Lower lobe of right lung (tissue), 2 donors: ENCODE results near the gene TRIML1. TPM values are rescaled to one million over a fixed set of nuclear protein-coding genes. Genes with fewer than 3 reads are reported as not detected.
"Not testable (repeated sequence)": the region's sequence is repeated elsewhere in the genome, so short reads cannot be mapped to it uniquely, and the experiment has no call there.

Experiments
- ATAC-seq, 2 donors: fragments of 200-7000 bp; cut with Tn5 transposase; one replicate each; pipeline ENCODE4 v1.9.1; 2020 to 2022; ENCODE audit warnings: mild to moderate bottlenecking in 2 of 2, moderate library complexity in 2 of 2
- DNase-seq: peaks from one replicate; pipeline ENCODE4 v3.0.0-alpha.2; 2020
- H3K27ac ChIP-seq: fragments of 200-600 bp; one replicate; pipeline ENCODE4 v1.8.0; 2022
- H3K27me3 ChIP-seq: fragments of 200-600 bp; one replicate; pipeline ENCODE4 v1.8.0; 2022; ENCODE audit warnings: low read depth
- H3K36me3 ChIP-seq: fragments of 200-600 bp; one replicate; pipeline ENCODE4 v1.8.0; 2022; ENCODE audit warnings: mild to moderate bottlenecking
- H3K4me1 ChIP-seq: fragments of 200-600 bp; one replicate; pipeline ENCODE4 v1.8.0; 2022
- H3K4me3 ChIP-seq: fragments of 200-600 bp; one replicate; pipeline ENCODE4 v1.8.0; 2022; ENCODE audit warnings: mild to moderate bottlenecking
- H3K9me3 ChIP-seq: fragments of 200-600 bp; one replicate; pipeline ENCODE4 v1.8.0; 2022
- CTCF ChIP-seq: fragments of 200-600 bp; IDR thresholded peaks from one replicate; pipeline ENCODE4 v1.8.0; 2022; ENCODE audit warnings: antibody characterized with exemption, mild to moderate bottlenecking
- intact Hi-C: fragments of 100-400 bp; cut with DNase I; formaldehyde crosslinking; loops from one replicate; pipeline ENCODE4 v1.11.0; 2022
- total RNA-seq: library from RNA; stranded (reverse); fragmentation: NEBNext Ultra II Directional; extraction: Animal tissue kit (Norgen Biotek cat#: 25700); gene quantifications from one replicate; pipeline ENCODE4 v1.2.1, GENCODE V29; 2021
- donor health status: DM: no; HTN: yes; CAD: no; lungs with severe emphysema.

Gene TRIML1
- total RNA-seq, 1 donor from 2014 or later, result not detected

- H3K27me3 ChIP-seq, result no peaks in the 10 kb centered on the region
- TF ChIP-seq CTCF, result no peak
- H3K9me3 ChIP-seq, result no peaks in the 10 kb centered on the region
- no peaks in the 10 kb centered on the region for H3K4me1 ChIP-seq
- DNase-seq (no peak), ATAC-seq (no peak)
- H3K27ac ChIP-seq, result no peak overlapping the region
- no peak overlapping the region for H3K4me3 ChIP-seq
- no peaks in the 10 kb centered on the region for H3K36me3 ChIP-seq
- intact Hi-C loops, result no loop called here
These were observed 15.6 kb downstream of the TRIML1 start for GRCh38 chr4:188154668-188155405.

- Histone ChIP-seq H3K4me1 (no peaks in the 10 kb centered on the region), H3K27ac (no peak overlapping the region), H3K4me3 (no peak overlapping the region), H3K27me3 (no peaks in the 10 kb centered on the region), H3K36me3 (no peaks in the 10 kb centered on the region), H3K9me3 (no peaks in the 10 kb centered on the region)
- intact Hi-C loops, result no loop called here
- no peak for TF ChIP-seq CTCF
- ATAC-seq (no peak), DNase-seq (no peak)
These were observed 19.1 kb downstream of the TRIML1 start for GRCh38 chr4:188158336-188158735.

- intact Hi-C loops, result not testable (repeated sequence)
These were observed 20.4 kb downstream of the TRIML1 start for GRCh38 chr4:188159513-188160226.

GRCh38 chr4:188160406-188160805, 21.2 kb downstream of the TRIML1 start:
- Histone ChIP-seq H3K27ac (no peak overlapping the region), H3K4me1 (no peaks in the 10 kb centered on the region), H3K27me3 (no peaks in the 10 kb centered on the region), H3K9me3 (no peaks in the 10 kb centered on the region), H3K4me3 (no peak overlapping the region), H3K36me3 (no peaks in the 10 kb centered on the region)
- no peak for TF ChIP-seq CTCF
- no peak for ATAC-seq
- intact Hi-C loops, result no loop called here
- no peak for DNase-seq

More at GRCh38 chr4:188159513-188160226, 20.4 kb downstream of the TRIML1 start:
- not testable (repeated sequence) for H3K36me3 ChIP-seq, ATAC-seq, H3K27me3 ChIP-seq, DNase-seq, H3K4me1 ChIP-seq, H3K4me3 ChIP-seq, H3K27ac ChIP-seq, H3K9me3 ChIP-seq

GRCh38 chr4:188161167-188161566, 21.9 kb downstream of the TRIML1 start:
- intact Hi-C loops, result no loop called here
- no peak for ATAC-seq
- Histone ChIP-seq H3K4me3 (no peak overlapping the region), H3K4me1 (no peaks in the 10 kb centered on the region), H3K27me3 (no peaks in the 10 kb centered on the region), H3K9me3 (no peaks in the 10 kb centered on the region), H3K27ac (no peak overlapping the region), H3K36me3 (no peaks in the 10 kb centered on the region)
- DNase-seq, result no peak
- TF ChIP-seq CTCF, result no peak

- ATAC-seq, result no peak
- no peak overlapping the region for H3K4me3 ChIP-seq
- no peak for TF ChIP-seq CTCF
- H3K27ac ChIP-seq, result no peak overlapping the region
- DNase-seq, result no peak
- H3K4me1 ChIP-seq, result no peaks in the 10 kb centered on the region
- no peaks in the 10 kb centered on the region for H3K36me3 ChIP-seq
- no peaks in the 10 kb centered on the region for H3K27me3 ChIP-seq
- intact Hi-C loops, result no loop called here
- no peaks in the 10 kb centered on the region for H3K9me3 ChIP-seq
These were observed 23.5 kb downstream of the TRIML1 start for GRCh38 chr4:188162698-188163097.
